HEK293 (cell line): ENCODE measurements around the gene ANKRD9.
A peak's percentile ranks its signal among the peaks of the same experiment; 100 is the strongest.

Source experiments
- CTCF ChIA-PET: fragments of 350-600 bp; formaldehyde crosslinking; extraction: SDS; loops from one replicate; lab custom pipeline; 2021; ENCODE audit warnings: antibody characterized with exemption; lab: Yijun Ruan, JAX
- POLR2A ChIA-PET: fragments of 300-600 bp; formaldehyde crosslinking; extraction: SDS; loops from one replicate; lab custom pipeline; 2020; ENCODE audit warnings: antibody characterized with exemption, inconsistent platforms; lab: Yijun Ruan, JAX
- H3K27ac ChIP-seq: fragments of 200-500 bp; sonication (Bioruptor generic); 2 replicates; pipeline ENCODE4 v1.5.1; 2014; ENCODE audit warnings: low read depth, low read length, control low read depth, inconsistent platforms; ENCODE audit errors: extremely low read depth
- H3K36me3 ChIP-seq, 2 experiments: fragments of 200-500 bp in 1 of 2; sonication (Bioruptor generic) in 1 of 2; 1 replicate in 1 of 2; 2 replicates in 1 of 2; pipeline ENCODE4 v1.5.1; 2014 to 2017; ENCODE audit warnings: inconsistent platforms in 2 of 2, low read length in 2 of 2; ENCODE audit not compliant: control insufficient read depth in 2 of 2, insufficient read depth in 1 of 2
- H3K4me1 ChIP-seq: fragments of 200-500 bp; sonication (Bioruptor generic); 2 replicates; pipeline ENCODE4 v1.5.1; 2014; ENCODE audit warnings: mild to moderate bottlenecking, low read length, inconsistent platforms; ENCODE audit not compliant: control insufficient read depth, insufficient read depth
- H3K4me3 ChIP-seq: 2 replicates; pipeline ENCODE4 v1.5.1; 2011; ENCODE audit warnings: low read depth, mild to moderate bottlenecking, control low read depth, low read length, moderate library complexity
- H3K9me3 ChIP-seq: fragments of 200-500 bp; sonication (Bioruptor generic); 2 replicates; pipeline ENCODE4 v1.5.1; 2014; ENCODE audit warnings: low read depth, low read length, inconsistent platforms; ENCODE audit not compliant: control insufficient read depth, insufficient read depth
- EGR2 ChIP-seq: fragments of 450-650 bp; formaldehyde crosslinking; IDR thresholded peaks from 2 replicates; pipeline ENCODE4 v1.5.1; 2016; ENCODE audit warnings: low read depth, missing biosample characterization, missing genetic modification characterization
- FEZF1 ChIP-seq: fragments of 450-650 bp; formaldehyde crosslinking; IDR thresholded peaks from 2 replicates; pipeline ENCODE4 v1.5.1; 2016; ENCODE audit warnings: missing biosample characterization, missing genetic modification characterization
- GLIS1 ChIP-seq: fragments of 450-650 bp; formaldehyde crosslinking; IDR thresholded peaks from 2 replicates; pipeline ENCODE4 v1.5.1; 2016; ENCODE audit warnings: missing biosample characterization, missing genetic modification characterization
- GLIS2 ChIP-seq: fragments of 450-650 bp; formaldehyde crosslinking; IDR thresholded peaks from 2 replicates; pipeline ENCODE4 v1.5.1; 2016; ENCODE audit warnings: missing biosample characterization, missing genetic modification characterization
- KLF1 ChIP-seq: fragments of 450-650 bp; formaldehyde crosslinking; IDR thresholded peaks from 2 replicates; pipeline ENCODE4 v1.5.1; 2016; ENCODE audit warnings: missing biosample characterization, missing genetic modification characterization
- SETDB1 ChIP-seq: IDR thresholded peaks from one replicate; pipeline ENCODE4 v1.6.1; 2017; ENCODE audit warnings: mild to moderate bottlenecking, low read length, moderate library complexity, mixed read lengths; ENCODE audit not compliant: insufficient read length
- SP2 ChIP-seq: fragments of 450-650 bp; formaldehyde crosslinking; IDR thresholded peaks from 2 replicates; pipeline ENCODE4 v1.5.1; 2016; ENCODE audit warnings: missing biosample characterization, missing genetic modification characterization
- WT1 ChIP-seq: fragments of 450-650 bp; formaldehyde crosslinking; IDR thresholded peaks from 2 replicates; pipeline ENCODE4 v1.5.1; 2016; ENCODE audit warnings: missing biosample characterization, missing genetic modification characterization
- ZIC2 ChIP-seq: fragments of 450-650 bp; formaldehyde crosslinking; IDR thresholded peaks from 2 replicates; pipeline ENCODE4 v1.5.1; 2016; ENCODE audit warnings: missing biosample characterization, missing genetic modification characterization
- ZNF112 ChIP-seq: fragments of 450-650 bp; formaldehyde crosslinking; IDR thresholded peaks from 2 replicates; pipeline ENCODE4 v1.5.0; 2017; ENCODE audit warnings: missing biosample characterization, missing genetic modification characterization
- ZNF121 ChIP-seq: fragments of 450-650 bp; formaldehyde crosslinking; IDR thresholded peaks from 2 replicates; pipeline ENCODE4 v1.5.1; 2016; ENCODE audit warnings: missing biosample characterization, missing genetic modification characterization
- ZNF133 ChIP-seq: fragments of 450-650 bp; formaldehyde crosslinking; IDR thresholded peaks from 2 replicates; pipeline ENCODE4 v1.5.1; 2016; ENCODE audit warnings: missing biosample characterization, missing genetic modification characterization
- ZNF140 ChIP-seq: fragments of 450-650 bp; formaldehyde crosslinking; IDR thresholded peaks from 2 replicates; pipeline ENCODE4 v1.5.1; 2016; ENCODE audit warnings: missing biosample characterization, missing genetic modification characterization
- ZNF214 ChIP-seq: fragments of 450-650 bp; formaldehyde crosslinking; IDR thresholded peaks from 2 replicates; pipeline ENCODE4 v1.5.1; 2017; ENCODE audit warnings: missing biosample characterization, mild to moderate bottlenecking, missing genetic modification characterization, borderline replicate concordance
- ZNF354C ChIP-seq: fragments of 450-650 bp; formaldehyde crosslinking; IDR thresholded peaks from 2 replicates; pipeline ENCODE4 v1.5.1; 2016; ENCODE audit warnings: missing biosample characterization, missing genetic modification characterization, low read depth, borderline replicate concordance
- ZNF518A ChIP-seq: fragments of 450-650 bp; formaldehyde crosslinking; conservative IDR thresholded peaks from 2 replicates; pipeline ENCODE4 v1.5.1; 2016; ENCODE audit warnings: low read depth, missing biosample characterization, missing genetic modification characterization
- ZNF624 ChIP-seq: fragments of 450-650 bp; formaldehyde crosslinking; IDR thresholded peaks from 2 replicates; pipeline ENCODE4 v1.5.1; 2017; ENCODE audit warnings: missing biosample characterization, missing genetic modification characterization
- ZNF658 ChIP-seq: fragments of 450-650 bp; formaldehyde crosslinking; IDR thresholded peaks from 2 replicates; pipeline ENCODE4; 2016; ENCODE audit warnings: missing biosample characterization, missing genetic modification characterization
- ZNF660 ChIP-seq: fragments of 450-650 bp; IDR thresholded peaks from 2 replicates; pipeline ENCODE4 v1.5.1; 2018; ENCODE audit warnings: missing biosample characterization, mild to moderate bottlenecking, missing genetic modification characterization
- ZNF837 ChIP-seq: fragments of 450-650 bp; formaldehyde crosslinking; IDR thresholded peaks from 2 replicates; pipeline ENCODE4 v1.5.1; 2016; ENCODE audit warnings: missing biosample characterization, missing genetic modification characterization
- TF ChIP-seq, protein P1 (sequence below): fragments of 450-650 bp; formaldehyde crosslinking; IDR thresholded peaks from 2 replicates; pipeline ENCODE4 v1.5.1; 2017; ENCODE audit warnings: missing biosample characterization, mild to moderate bottlenecking, missing genetic modification characterization, moderate library complexity
- TF ChIP-seq, protein P2 (sequence below): fragments of 450-650 bp; formaldehyde crosslinking; IDR thresholded peaks from 2 replicates; pipeline ENCODE4 v1.5.1; 2016; ENCODE audit warnings: missing biosample characterization, missing genetic modification characterization
- TF ChIP-seq, protein P3 (sequence below): fragments of 450-650 bp; formaldehyde crosslinking; IDR thresholded peaks from 2 replicates; pipeline ENCODE4 v1.5.0; 2017; ENCODE audit warnings: missing biosample characterization, missing genetic modification characterization, borderline replicate concordance

Gene ANKRD9

GRCh38 chr14:102538602-102539543 lies 29.3 kb upstream of the ANKRD9 start (continued):
- TF ChIP-seq SETDB1 (no peak), ZNF121 (tag by site-specific recombination) (no peak), WT1 (tag by site-specific recombination) (no peak), ZNF214 (no peak), ZNF140 (tag by site-specific recombination) (no peak), ZNF354C (no peak), ZIC2 (tag by site-specific recombination) (peak; percentile 96), ZNF837 (no peak), SP2 (tag by site-specific recombination) (peak; percentile 28; the same call in 1 of the 2 replicates), EGR2 (tag by site-specific recombination) (peak; percentile 61; the same call in 1 of the 2 replicates), KLF1 (peak; percentile 62; the same call in 1 of the 2 replicates), ZNF660 (tag by site-specific recombination) (no peak), FEZF1 (tag by site-specific recombination) (no peak), ZNF624 (tag by site-specific recombination) (no peak), GLIS2 (tag by site-specific recombination) (peak; percentile 25; the same call in 1 of the 2 replicates), ZNF658 (tag by site-specific recombination) (no peak), ZNF112 (tag by site-specific recombination) (no peak), ZNF133 (tag by site-specific recombination) (no peak)
- TF ChIP-seq, protein P1, sequence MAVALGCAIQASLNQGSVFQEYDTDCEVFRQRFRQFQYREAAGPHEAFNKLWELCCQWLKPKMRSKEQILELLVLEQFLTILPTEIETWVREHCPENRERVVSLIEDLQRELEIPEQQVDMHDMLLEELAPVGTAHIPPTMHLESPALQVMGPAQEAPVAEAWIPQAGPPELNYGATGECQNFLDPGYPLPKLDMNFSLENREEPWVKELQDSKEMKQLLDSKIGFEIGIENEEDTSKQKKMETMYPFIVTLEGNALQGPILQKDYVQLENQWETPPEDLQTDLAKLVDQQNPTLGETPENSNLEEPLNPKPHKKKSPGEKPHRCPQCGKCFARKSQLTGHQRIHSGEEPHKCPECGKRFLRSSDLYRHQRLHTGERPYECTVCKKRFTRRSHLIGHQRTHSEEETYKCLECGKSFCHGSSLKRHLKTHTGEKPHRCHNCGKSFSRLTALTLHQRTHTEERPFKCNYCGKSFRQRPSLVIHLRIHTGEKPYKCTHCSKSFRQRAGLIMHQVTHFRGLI, result no peak
- TF ChIP-seq, protein P2, sequence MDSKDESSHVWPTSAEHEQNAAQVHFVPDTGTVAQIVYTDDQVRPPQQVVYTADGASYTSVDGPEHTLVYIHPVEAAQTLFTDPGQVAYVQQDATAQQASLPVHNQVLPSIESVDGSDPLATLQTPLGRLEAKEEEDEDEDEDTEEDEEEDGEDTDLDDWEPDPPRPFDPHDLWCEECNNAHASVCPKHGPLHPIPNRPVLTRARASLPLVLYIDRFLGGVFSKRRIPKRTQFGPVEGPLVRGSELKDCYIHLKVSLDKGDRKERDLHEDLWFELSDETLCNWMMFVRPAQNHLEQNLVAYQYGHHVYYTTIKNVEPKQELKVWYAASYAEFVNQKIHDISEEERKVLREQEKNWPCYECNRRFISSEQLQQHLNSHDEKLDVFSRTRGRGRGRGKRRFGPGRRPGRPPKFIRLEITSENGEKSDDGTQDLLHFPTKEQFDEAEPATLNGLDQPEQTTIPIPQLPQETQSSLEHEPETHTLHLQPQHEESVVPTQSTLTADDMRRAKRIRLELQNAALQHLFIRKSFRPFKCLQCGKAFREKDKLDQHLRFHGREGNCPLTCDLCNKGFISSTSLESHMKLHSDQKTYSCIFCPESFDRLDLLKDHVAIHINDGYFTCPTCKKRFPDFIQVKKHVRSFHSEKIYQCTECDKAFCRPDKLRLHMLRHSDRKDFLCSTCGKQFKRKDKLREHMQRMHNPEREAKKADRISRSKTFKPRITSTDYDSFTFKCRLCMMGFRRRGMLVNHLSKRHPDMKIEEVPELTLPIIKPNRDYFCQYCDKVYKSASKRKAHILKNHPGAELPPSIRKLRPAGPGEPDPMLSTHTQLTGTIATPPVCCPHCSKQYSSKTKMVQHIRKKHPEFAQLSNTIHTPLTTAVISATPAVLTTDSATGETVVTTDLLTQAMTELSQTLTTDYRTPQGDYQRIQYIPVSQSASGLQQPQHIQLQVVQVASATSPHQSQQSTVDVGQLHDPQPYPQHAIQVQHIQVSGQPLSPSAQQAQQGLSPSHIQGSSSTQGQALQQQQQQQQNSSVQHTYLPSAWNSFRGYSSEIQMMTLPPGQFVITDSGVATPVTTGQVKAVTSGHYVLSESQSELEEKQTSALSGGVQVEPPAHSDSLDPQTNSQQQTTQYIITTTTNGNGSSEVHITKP (tag by site-specific recombination), result 0 out of 2 replicates have a peak, but pooled peaks have one; percentile 14

DNA sequence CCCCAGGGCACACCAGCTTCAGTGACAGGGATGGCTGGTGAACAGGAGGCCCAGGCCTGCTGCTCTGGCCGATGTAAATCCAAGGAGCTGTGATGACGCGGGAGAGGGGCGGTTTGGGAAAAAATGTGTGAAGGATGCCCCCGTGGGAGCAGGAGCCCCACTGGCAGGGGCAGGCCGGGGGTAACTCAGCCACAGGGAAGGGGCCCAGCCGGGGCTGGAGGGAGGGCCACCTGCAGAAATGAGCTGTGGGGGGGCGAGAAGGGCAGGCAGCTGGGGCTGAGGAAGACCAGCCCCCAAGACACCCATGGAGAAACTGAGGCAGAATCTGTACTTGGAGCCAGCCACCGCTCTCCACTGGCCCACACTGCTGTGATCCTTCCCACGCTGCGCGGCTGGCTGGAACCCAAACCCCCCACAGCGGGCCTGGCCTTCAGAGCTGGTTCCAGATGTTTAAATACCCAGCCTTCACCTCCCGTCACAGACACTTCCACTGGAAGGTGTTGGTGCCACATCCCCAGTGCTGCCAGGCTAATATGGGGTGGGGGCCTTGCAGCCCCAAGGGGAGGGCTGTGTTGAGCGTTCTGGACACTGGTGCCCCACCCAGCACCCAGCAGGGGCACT lies 28.5 kb upstream of the ANKRD9 start:
- H3K36me3 ChIP-seq, result no peaks in the 10 kb centered on the region
- H3K9me3 ChIP-seq, result no peaks in the 10 kb centered on the region
- ChIA-PET POLR2A (interaction anchor here (0.6 to 1.0 kb wide), 2 partner anchors 10 to 13 kb away, joined by 3 to 4 read pairs; no protein-coding TSS in a partner anchor), CTCF (interaction anchor here (2.0 kb wide), 1 partner anchor 13 kb away, joined by 11 read pairs; no protein-coding TSS in a partner anchor)
- no peak overlapping the region for H3K4me3 ChIP-seq
- H3K27ac ChIP-seq, result no peak overlapping the region
- peaks cover 12% of the 10 kb centered on the region for H3K4me1 ChIP-seq
- TF ChIP-seq, protein P3, sequence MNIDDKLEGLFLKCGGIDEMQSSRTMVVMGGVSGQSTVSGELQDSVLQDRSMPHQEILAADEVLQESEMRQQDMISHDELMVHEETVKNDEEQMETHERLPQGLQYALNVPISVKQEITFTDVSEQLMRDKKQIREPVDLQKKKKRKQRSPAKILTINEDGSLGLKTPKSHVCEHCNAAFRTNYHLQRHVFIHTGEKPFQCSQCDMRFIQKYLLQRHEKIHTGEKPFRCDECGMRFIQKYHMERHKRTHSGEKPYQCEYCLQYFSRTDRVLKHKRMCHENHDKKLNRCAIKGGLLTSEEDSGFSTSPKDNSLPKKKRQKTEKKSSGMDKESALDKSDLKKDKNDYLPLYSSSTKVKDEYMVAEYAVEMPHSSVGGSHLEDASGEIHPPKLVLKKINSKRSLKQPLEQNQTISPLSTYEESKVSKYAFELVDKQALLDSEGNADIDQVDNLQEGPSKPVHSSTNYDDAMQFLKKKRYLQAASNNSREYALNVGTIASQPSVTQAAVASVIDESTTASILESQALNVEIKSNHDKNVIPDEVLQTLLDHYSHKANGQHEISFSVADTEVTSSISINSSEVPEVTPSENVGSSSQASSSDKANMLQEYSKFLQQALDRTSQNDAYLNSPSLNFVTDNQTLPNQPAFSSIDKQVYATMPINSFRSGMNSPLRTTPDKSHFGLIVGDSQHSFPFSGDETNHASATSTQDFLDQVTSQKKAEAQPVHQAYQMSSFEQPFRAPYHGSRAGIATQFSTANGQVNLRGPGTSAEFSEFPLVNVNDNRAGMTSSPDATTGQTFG (tag by site-specific recombination), result no peak
- peak; percentile 32 for TF ChIP-seq GLIS2 (tag by site-specific recombination)
- TF ChIP-seq ZNF518A (tag by site-specific recombination), result no peak
- TF ChIP-seq GLIS1 (tag by site-specific recombination), result peak; percentile 63
